Adrenal gland (tissue), 5 donors: ENCODE results near the gene MCOLN2.

Experiments used
- POLR2A ChIP-seq, 2 donors: fragments of 450-650 bp; IDR thresholded peaks; one replicate each; pipeline ENCODE4 v1.6.1; 2017; ENCODE audit warnings: antibody characterized with exemption in 2 of 2, mild to moderate bottlenecking in 2 of 2, moderate library complexity in 1 of 2
- TF ChIP-seq, protein P1 (sequence below), 6 experiments: fragments of 450-650 bp in 4 of 6; fragments of 200-600 bp in 2 of 6; sonication (generic) in 1 of 6; IDR thresholded peaks; 1 replicate in 5 of 6; 2 replicates in 1 of 6; pipeline versions ENCODE4 v1.5.1 to v1.8.0; 2016 to 2021; ENCODE audit warnings: antibody characterized with exemption in 6 of 6, mild to moderate bottlenecking in 2 of 6, moderate library complexity in 1 of 6
- donor health status: DM: no; HTN: no; CAD: no.

- TF ChIP-seq, protein P1, sequence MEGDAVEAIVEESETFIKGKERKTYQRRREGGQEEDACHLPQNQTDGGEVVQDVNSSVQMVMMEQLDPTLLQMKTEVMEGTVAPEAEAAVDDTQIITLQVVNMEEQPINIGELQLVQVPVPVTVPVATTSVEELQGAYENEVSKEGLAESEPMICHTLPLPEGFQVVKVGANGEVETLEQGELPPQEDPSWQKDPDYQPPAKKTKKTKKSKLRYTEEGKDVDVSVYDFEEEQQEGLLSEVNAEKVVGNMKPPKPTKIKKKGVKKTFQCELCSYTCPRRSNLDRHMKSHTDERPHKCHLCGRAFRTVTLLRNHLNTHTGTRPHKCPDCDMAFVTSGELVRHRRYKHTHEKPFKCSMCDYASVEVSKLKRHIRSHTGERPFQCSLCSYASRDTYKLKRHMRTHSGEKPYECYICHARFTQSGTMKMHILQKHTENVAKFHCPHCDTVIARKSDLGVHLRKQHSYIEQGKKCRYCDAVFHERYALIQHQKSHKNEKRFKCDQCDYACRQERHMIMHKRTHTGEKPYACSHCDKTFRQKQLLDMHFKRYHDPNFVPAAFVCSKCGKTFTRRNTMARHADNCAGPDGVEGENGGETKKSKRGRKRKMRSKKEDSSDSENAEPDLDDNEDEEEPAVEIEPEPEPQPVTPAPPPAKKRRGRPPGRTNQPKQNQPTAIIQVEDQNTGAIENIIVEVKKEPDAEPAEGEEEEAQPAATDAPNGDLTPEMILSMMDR (IDR thresholded peaks at IDR 0.05): no peak
- TF ChIP-seq POLR2A (IDR thresholded peaks at IDR 0.05): no peak
Measured at GRCh38 chr1:84923317-84923716, 73.6 kb downstream of the MCOLN2 start.
